GM19193 (cell line): ENCODE measurements around the gene GPR39.

Experiments used
- POLR2A ChIP-seq: IDR thresholded peaks from 4 replicates; pipeline ENCODE4 v1.6.1; 2011; ENCODE audit not compliant: insufficient read depth, insufficient read length; ENCODE audit errors: extremely low read depth

Gene GPR39

GRCh38 chr2:132633635-132634034 is 217.0 kb downstream of the GPR39 start:
- TF ChIP-seq POLR2A = no peak

- TF ChIP-seq POLR2A = no peak
These were observed 219.7 kb downstream of the GPR39 start for GRCh38 chr2:132636346-132636745.

GRCh38 chr2:132638313-132639040 is 221.9 kb downstream of the GPR39 start:
- TF ChIP-seq POLR2A = no peak

- TF ChIP-seq POLR2A = no peak
These were observed 223.5 kb downstream of the GPR39 start for GRCh38 chr2:132640116-132640515.

- TF ChIP-seq POLR2A = no peak
These were observed 225.2 kb downstream of the GPR39 start for GRCh38 chr2:132641819-132642218.

GRCh38 chr2:132642415-132642814 is 225.8 kb downstream of the GPR39 start:
- TF ChIP-seq POLR2A = no peak

- TF ChIP-seq POLR2A = no peak
These were observed 228.6 kb downstream of the GPR39 start for GRCh38 chr2:132645176-132645575.

GRCh38 chr2:132645722-132646539 is 229.3 kb downstream of the GPR39 start:
- TF ChIP-seq POLR2A = no peak

GRCh38 chr2:132646540-132647108 is 230.0 kb downstream of the GPR39 start:
- TF ChIP-seq POLR2A = no peak

- no peak for TF ChIP-seq POLR2A
These were observed 234.8 kb downstream of the GPR39 start for GRCh38 chr2:132651115-132652045.

GRCh38 chr2:132652474-132652873 is 235.9 kb downstream of the GPR39 start:
- TF ChIP-seq POLR2A = no peak

- no peak for TF ChIP-seq POLR2A
These were observed 237.7 kb downstream of the GPR39 start for GRCh38 chr2:132654335-132654734.

- TF ChIP-seq POLR2A = no peak
These were observed 238.4 kb downstream of the GPR39 start for GRCh38 chr2:132654968-132655367.

GRCh38 chr2:132656266-132656975 is 239.8 kb downstream of the GPR39 start:
- TF ChIP-seq POLR2A = no peak
